ENCODE results near the gene KIF23.

The KIF23 gene

DNA sequence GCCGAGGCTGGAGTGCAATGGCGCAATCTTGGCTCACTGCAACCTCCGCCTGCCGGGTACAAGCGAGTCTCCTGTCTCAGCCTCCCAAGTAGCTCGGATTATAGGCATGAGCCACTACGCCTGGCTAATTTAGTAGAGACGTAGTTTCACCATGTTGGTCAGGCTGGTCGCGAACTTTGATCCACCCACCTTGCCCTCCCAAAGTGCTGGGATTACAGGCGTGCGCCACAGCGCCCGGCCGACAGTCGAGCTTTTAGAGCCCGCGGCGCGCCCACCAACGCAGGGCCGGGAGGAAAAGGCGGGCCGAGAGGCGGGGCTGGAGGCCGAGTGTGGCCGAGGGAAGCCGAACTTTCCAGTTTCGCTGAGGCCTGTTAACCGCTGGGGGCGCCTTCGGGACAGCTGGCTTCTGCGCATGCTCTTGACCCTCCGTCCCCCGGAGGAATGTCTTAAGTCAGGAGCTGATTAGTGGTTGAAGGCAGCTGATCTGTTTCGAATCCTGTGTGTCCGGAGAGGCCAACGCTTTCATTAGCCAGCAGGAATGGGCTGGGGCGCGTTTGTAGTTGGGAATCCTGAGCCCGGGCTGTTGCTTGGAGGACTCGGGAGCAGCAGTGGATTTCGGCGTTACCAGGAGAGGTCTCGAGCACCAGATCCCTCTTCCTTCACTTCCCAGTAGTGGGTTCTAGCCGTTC is 48.5 kb downstream of the KIF23 start:
- DNase-seq (ENCODE audit: low read depth in 1 of 2, low spot score in 1 of 2), result peak; percentile 77 to 92

DNA sequence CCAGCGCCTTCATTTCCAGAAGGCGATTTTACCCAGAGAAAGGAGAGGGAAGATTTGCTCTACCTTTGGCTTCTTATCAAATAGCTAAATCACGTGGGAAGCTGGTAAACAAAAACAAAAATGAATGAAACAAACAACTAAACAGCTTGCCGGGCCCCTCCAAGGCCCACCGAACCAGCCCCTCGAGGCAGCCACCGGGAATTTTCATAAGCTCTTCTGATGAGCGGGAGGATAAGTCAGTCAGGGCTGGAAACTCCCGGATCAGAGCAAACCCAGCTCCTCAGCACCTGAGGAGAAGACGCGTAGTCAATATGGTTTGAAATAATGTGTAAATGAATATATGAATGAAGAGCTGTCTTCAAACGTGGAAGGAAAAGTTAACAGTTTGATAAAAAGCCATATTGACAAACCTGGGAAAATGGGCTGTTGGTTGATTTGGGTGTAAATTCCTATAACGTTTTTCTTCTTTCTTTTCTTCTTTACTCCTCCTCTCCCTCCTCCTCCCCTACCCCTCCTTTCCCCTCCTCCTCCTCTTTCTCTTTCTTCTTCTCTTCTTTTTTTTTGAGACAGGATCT is 49.1 kb downstream of the KIF23 start:
- DNase-seq (ENCODE audit: low read depth in 1 of 2, low spot score in 1 of 2), result no peak

DNA sequence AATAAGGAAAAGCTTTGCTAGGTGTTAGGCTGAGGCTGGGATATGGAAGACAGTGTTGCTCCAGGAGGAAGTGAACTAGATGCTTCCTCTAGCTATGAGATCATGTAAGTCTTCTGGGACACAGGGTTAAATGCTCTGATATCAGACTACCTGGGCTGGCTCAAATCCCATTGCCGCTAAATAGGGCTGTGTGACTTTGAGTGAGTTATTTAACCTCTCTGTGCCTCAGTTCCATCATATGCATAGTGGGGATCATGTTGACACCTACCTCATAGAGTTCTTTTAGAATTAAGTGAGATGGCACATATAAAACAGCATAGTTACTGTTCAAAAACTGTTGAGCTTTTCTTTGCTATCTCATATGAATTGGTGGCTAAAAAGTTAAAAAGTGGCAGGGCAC is 51.1 kb downstream of the KIF23 start:
- no peak for DNase-seq (ENCODE audit: low read depth in 1 of 2, low spot score in 1 of 2)

DNA sequence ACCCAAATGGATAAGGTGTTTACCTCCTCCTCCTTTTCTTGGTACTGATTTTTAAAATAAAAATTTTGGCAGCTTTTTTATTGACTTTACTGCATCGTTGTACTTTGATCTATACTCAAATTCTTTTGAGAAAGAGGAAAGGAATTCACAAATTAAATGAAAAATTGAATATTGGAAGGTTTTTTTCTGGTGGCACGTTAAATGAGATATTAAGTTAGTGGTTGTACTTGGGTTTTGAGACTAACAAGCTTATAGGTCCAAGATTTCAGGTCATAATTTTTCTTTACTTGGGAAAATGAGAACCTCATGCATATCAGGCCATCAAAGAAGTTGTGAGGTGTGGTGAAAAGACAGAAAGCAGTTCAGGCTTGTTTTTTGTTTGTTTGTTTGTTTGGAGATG is 52.6 kb downstream of the KIF23 start:
- DNase-seq (ENCODE audit: low read depth in 1 of 2, low spot score in 1 of 2), result no peak

DNA sequence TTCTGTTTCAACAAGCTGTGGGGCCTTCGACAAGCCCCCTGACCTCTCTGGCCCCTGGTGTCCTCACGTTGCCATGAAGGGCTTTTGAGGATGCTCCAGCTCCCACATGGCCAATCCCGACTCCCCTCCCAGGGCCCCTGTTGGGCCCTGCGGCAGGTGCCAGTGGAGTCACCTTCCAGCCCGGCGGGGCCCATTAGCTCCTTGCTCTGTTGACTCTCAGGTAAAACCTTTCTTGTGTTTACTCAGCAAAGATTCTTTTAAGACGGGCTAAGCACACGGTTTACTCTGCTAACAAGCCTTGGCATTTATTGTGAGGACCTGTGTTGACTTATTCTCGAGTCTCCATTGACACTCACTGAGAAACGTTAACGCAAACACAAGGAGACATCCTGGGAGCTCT is 53.5 kb downstream of the KIF23 start:
- no peak for DNase-seq (ENCODE audit: low read depth in 1 of 2, low spot score in 1 of 2)

DNA sequence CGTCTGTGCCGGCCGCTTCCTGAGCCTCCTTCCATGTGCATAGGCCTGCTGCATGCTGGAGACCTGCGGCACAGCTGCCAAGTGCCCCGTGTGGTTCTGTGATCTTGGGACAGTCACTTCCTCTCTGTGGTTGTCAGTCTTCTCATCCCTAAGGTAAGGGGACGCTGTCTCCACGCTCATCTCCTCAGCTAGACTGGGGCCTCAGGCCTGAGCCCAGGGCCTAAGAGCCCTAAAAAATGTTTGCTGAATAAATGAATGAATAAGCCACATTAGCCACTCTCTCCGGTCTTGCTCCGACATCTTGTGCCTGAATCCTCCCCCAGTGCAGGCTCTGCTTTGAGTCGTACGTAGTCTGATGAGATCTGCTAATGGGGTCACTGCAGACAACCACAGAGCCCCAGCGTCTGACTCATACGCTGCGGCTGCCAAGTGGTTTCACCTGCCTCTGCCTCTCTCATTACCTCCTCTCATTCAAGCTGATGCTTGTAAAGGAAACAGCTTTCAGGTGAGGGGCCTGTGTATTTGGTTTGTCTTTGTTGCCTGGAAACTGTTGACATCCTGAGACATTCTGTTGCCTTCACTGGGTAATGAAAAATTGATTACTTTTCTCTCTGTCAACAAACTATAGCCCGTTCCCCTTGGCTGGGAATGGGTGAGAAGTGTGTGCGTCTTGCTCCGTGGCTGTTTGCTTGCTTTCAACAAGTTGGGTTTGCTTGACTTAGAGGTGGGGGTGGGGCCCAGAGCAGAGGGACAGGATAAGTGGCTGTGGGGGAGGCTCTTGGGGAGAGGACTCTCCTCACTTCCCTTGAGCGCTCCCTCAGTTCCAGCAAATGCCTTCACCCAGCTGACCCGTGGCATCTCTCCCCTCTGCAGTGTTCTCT is 54.3 kb downstream of the KIF23 start:
- peak; percentile 47 to 74 for DNase-seq (ENCODE audit: low read depth in 1 of 2, low spot score in 1 of 2)

DNA sequence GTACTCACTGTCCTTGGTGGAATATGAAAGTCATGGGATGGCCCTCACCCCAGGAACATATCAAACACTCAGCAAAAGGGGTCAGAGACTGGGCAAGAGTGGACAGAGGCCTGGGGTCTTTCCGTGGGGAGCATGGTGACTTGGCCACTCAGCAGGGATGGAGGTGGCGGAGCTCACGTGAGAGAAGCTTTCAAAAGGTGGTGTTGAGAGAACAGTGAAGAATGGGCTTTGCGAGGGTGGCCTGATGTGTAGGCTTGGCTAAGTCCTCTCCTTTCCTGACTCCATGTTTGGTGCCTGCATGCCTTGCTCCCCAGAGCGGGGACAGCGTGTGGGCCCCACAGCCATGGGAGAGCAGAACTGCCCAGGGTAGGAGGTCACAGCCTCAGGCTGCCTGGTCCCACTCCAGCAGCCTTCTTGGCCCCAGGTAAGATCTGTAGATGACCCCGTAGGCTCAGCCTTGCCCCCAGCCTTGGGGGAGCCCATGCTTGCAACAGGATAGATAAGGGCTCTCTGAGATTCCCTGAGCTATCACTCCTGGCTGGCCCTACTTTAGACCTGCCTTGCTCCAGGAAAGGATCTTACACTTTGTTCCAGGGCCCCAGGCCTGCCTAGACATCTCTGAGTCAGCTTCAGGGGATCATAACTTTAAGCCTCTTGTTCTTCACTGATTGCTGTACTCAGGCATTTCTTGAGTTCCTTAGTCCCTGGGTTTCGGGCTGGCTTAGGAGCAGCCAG is 55.5 kb downstream of the KIF23 start:
- no peak for DNase-seq (ENCODE audit: low read depth in 1 of 2, low spot score in 1 of 2)

DNA sequence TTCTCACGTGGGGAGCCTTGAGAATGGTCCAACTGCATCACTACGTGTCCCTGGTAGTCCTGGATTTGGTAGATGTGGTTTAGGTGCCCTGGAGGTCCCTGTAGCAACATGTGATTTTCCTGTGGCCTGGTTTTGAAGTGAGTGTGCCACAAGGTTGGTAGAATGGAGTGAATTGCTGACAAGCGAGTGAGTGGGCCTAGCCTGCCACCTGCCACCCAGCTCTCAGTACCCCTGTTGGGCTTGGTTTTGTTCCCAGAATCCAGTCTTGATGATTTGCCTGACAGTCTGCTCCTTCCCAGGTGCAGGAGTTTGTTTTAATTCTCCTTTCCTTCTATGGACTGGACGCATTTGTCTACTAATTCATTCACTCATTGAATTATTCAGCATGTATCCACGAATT is 57.9 kb downstream of the KIF23 start:
- no peak for DNase-seq (ENCODE audit: low read depth in 1 of 2, low spot score in 1 of 2)

DNA sequence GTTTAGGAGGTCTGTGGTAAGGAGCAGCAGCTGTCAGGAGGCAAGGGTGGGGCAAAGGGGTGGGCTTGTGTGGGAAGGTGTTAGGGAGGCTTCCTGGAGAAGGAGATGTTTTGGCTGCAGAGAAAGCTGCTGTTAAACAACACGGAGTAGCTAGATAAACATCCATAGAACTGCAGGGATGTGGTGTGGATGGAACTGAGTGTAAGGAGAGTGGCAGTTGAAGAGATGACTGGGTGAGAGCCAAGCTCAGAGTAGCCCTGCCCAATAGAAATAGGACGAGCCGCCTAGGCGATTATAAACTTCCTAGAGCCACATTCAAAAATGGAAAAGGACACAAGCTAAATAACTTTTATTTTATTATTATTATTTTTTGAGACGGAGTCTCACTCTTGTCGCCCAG is 58.4 kb downstream of the KIF23 start:
- DNase-seq (ENCODE audit: low read depth in 1 of 2, low spot score in 1 of 2), result no peak

DNA sequence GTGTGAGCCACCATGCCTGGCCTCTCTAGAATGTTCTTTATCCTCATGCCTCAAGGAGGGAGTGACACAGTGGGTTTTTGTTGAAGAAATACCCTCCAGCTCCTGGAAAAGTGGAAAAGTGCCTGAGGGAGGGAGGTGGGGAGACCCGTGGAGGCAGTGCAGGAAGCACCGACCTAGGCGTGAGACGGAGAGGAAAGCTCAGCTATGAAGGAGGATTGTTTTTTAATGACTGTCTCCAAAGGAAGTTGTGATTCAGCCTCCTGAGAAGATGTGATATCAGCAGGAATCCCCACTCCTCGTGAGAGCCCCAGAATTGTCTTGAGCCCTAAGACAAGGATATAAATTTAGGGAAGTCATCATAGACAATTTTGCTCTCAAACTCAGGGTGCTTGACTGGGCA is 60.1 kb downstream of the KIF23 start:
- DNase-seq (ENCODE audit: low read depth in 1 of 2, low spot score in 1 of 2), result no peak

DNA sequence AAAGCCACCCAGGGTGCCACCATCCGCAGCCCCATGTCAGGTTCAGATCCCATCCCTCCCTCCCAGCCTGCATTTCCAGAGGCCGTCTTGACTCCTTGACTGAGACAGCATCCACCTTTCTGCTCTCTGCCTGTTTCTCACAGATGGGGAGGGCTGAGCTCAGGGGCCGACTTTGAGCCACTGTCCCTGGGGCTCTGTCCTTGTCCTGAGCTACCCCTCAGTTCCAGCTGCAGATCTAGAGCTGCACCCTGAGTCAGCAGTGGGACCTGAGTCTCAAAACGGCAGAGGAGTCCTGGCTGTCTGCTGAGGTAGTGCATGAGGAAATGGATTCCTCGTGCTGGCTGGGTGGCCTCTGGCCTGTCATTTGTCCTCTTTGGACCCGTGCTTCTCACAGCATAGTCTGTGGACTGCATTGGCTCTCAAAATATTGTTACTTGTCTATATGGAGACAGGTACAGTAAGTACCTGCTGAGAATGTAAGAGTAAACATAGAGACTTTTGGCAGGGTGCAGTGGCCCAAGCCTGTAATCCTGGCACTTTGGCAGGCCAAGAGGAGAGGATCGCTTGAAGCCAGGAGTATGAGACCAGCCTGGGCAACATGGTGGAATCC is 60.8 kb downstream of the KIF23 start:
- no peak for DNase-seq (ENCODE audit: low read depth in 1 of 2, low spot score in 1 of 2)

DNA sequence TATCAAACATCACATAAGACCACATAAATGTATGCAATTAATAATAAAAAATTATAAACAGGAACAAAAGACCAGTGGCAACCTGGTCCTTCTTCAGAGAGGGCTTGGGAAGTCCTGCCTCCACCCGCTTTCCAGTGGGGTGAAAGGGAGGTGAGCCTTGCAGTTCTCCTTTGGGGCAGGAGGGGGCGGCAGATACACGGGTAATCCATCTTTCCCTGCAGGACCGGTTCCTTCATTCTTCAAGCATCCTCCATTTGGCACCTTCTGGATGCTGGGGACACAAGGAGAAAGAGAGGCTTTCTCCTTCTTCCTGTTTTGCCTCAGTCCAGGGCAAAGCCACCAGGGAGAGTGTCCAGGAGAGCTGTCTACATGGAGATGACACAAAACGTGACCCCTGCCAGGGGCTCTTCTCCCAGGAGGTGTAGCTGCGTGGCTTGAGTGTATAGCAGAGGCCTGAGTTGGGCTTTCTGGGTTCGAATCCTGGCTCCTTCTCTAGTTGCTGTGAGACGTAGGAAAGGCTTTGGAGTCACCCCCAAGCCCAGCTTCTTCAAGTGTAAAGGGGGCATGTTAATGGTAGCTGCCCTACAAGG is 61.7 kb downstream of the KIF23 start:
- DNase-seq (ENCODE audit: low read depth in 1 of 2, low spot score in 1 of 2), result peak; percentile 66 to 67

DNA sequence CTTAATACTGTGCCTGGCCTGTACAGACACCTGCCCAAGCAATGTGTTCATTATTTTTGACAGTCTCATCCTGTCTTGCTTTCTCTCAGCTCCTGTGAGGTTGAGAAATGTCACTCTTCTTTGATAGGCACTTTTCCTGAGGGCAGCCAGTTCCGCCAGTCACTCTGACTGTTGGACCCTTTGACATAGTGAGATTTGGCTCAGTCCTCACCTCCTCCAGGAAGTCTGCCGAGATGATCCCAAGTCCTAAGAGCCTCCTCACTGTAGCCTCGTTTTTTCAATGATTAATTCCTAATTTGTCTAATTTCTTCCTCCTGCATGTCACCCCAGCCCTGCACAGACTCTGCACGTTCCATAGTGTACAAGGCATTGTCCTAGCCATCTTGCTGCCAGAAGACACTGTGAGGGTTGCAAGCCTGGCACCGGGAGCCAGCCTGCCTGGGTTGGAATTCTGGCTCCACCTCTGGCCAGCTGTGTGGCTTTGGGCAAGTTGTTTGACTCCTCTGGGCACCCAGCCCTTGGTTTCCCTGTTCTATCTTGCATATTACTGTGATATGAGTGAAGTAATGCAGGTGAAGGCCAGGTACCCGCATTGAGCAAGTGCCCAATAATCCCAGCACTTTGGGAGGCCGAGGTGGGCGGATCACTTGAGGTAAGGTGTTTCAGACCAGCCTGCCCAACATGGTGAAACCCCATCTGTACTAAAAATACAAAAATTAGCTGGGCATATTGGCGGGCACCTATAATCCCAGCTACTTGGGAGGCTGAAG is 62.7 kb downstream of the KIF23 start:
- no peak for DNase-seq (ENCODE audit: low read depth in 1 of 2, low spot score in 1 of 2)

DNA sequence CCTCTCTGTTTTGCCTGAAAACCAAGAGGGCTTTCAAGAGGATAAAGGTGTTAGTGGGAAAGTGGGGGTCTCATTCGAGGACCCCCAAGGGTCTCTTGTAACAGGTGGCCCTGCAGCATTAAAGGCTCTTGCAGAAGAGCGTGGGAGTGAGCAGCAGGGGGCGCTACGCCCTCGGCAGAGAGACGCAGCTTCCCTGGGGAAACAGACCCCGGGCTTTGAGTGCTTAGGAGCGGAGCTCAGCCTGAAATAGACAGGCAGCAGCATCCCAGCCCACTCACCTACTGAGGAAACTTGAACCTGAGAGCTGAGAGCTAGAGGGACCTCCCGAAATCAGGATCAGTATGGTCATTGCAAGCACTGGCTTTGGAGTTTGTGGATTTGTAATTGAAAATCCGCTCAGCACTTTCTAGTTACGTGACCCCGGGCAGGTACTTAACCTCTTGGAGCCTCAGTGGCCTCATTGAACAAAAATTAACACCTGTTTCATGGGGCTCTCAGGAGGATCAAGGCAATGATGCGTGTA is 64.2 kb downstream of the KIF23 start:
- no peak for DNase-seq (ENCODE audit: low read depth in 1 of 2, low spot score in 1 of 2)

DNA sequence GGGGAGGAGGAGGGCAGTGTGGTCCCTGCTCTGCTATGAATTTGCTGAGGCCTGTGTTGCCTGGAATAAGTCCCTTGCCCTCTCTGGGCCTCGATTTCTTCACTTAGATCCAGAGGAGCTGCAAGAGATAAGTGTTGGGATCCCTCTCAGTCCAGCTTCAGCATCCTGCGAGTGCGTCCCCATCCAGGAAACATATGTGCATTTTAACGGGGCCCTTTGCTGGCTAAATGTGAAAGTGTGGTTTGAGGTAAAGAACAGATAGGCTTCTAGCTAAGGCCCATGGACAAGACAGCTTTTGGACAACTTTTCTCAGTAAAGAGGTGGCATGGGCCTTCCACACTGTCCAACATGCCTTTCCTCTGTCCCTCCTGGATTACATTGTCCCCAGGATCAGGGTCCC is 64.9 kb downstream of the KIF23 start:
- no peak for DNase-seq (ENCODE audit: low read depth in 1 of 2, low spot score in 1 of 2)

DNA sequence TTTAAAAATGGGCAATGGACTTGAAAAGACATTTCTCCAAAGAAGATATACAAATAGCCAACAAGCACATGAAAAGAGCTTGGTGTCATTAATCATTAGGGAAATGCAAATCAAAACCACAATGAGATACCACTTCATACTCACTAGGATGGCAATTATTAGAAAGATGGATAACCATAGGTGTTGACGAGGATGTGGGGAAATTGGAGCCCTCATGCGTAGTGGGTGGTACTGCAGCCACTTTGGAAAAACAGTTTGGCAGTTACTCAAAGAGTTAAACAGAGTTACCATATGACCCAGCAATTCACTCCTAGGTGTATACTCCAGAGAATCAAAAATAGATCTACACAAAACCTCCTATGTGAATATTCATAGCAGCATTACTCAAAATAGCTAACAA is 65.8 kb downstream of the KIF23 start:
- DNase-seq (ENCODE audit: low read depth in 1 of 2, low spot score in 1 of 2), result no peak

DNA sequence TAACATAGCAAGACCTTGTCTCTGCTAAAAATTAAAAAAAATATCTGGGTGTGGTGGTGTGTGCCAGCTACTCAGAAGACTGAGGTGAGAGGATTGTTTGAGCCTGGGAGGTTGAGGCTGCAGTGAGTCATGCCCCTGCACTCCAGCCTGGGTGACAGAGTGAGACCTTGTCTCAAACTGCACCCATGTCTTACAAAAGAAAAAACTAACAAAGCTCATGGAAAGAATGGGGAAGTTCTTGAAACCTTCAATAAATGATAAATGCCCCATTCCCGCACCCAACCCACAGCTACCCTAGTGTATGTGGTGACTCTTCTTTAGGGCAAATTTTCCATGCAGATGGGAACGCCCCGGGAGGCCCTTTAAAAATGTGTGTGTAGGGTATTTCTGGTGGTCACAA is 66.8 kb downstream of the KIF23 start:
- no peak for DNase-seq (ENCODE audit: low read depth in 1 of 2, low spot score in 1 of 2)

DNA sequence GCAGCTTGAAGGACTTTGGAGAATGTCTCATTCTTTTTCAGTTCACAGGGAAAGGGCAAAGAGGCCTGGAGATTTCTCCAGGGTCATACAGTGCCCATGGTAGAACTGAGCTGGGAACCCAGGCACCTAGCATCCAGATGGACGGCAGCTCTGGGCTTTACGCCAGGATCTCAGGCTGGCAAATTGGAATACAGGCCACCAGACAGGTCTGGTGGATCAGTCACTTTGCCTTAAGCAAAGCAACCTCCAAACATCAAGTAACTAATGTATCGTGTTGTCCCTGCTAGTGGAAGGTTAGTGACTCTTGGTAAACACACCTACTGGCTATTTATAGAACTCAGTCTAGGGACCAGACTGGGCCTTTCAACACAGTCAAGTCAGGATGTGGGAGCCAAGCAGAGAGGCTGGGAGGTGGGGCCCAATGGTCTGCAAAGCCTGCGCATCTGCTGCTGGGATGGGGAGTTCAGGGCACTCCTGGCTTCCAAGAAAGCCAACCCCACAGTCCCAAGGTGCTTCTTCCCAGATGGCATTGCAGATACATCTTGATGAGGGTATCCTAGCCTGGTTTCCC is 68.6 kb downstream of the KIF23 start:
- DNase-seq (ENCODE audit: low read depth in 1 of 2, low spot score in 1 of 2), result no peak

DNA sequence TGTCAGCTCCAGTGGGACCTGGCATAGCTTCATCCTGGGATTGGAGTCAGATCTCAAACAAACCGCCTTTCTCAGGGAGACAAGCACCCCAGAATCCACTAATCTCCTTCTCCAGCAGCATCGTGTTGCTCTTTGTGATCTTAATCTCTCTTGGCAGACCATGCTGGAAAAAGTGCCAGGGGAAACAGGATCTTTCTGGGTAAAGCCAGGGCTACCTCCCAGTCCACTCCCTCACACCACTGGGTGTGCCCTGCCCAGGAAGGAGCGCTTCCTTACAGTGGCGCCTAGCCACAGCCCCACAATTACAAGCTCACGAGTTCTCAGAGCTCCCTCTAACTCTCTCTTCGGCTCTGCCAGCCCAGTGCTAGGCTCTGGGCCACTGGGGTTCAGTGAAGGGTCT is 70.7 kb downstream of the KIF23 start:
- DNase-seq (ENCODE audit: low read depth in 1 of 2, low spot score in 1 of 2), result no peak
